ENCODE results near the gene APOL5.

- TF ChIP-seq POLR2AphosphoS5 (IDR thresholded peaks at IDR 0.05; ENCODE audit: borderline replicate concordance, low read depth, low read length) (peak; percentile 62), EZH2 (IDR thresholded peaks at IDR 0.05) (no peak)
These were observed 32.1 kb downstream of the APOL5 start for GRCh38 chr22:35749808-35750207.

Measured in SK-N-MC (cell line).